Measurements from ENCODE around the gene RDH8.

The RDH8 gene

DNA sequence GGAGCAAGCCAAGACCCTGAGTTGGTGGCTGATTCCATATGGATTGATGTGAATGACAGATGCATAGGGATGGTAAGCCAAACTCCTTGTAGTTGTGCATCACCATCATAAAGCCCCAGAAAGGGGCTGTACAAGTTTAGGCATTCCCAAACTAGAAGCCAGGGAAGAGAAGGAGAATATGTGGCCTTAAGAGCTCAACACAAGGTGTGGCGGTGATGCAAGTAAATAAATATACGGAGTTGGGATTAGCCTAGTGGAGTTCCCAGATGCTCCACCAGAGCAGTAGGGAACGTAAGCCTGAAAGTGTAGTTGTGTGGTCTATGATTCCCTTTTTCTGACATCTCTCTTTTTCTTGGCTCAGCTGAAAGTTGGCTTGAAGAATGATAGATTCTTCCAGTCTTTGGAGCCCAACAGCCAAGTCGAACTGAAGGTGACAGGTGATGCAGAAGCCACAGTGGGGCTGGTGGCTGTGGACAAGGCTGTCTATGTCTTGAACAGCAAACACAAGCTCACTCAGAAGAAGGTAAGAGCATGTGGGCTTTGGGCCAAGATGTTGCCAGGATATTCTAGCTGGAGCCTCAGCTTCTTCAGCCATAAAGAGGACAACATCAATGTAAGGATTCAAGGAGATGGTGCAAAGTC is 30.1 kb downstream of the RDH8 start:
- no peak for DNase-seq

- DNase-seq, result no peak
These were observed 31.1 kb downstream of the RDH8 start for GRCh38 chr19:10044390-10044789.

DNA sequence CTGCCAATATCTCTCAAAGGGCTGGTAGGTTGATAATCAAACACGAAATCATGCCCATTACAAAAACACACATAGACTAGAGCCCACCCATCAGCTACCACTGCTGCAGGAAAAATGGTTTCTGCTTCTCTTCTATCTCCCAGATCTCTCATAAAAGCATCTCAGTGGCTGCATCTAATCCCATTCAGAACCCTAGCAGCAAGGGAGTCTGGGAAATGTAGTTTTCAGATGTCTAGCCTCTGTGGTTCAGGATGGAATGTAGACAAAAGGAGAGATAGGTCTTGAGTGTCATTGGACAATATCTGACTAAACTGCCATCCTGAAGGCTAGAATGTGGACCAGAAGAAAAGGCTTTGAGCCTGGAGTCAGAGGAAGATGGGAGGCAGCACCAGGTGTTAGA is 32.1 kb downstream of the RDH8 start:
- DNase-seq, result no peak

DNA sequence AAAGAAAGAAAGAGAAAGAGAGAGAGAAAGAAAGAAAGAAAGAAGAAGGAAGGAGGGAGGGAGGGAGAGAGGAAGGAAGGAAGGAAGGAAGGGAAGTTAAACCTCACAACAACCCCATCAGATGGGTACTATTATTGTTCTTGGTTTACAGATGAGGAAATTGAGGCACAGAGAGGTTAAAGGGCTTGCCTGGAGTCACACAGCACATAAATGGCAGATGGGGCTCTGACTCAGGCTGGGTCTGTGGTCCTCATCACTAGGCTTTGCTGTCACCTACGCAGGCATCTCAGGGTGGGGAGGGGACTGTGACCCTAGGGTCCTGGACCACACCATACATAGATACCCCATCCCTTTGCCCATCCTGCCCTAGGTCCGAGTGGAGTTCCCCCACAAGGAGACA is 36.3 kb downstream of the RDH8 start:
- DNase-seq, result no peak

DNA sequence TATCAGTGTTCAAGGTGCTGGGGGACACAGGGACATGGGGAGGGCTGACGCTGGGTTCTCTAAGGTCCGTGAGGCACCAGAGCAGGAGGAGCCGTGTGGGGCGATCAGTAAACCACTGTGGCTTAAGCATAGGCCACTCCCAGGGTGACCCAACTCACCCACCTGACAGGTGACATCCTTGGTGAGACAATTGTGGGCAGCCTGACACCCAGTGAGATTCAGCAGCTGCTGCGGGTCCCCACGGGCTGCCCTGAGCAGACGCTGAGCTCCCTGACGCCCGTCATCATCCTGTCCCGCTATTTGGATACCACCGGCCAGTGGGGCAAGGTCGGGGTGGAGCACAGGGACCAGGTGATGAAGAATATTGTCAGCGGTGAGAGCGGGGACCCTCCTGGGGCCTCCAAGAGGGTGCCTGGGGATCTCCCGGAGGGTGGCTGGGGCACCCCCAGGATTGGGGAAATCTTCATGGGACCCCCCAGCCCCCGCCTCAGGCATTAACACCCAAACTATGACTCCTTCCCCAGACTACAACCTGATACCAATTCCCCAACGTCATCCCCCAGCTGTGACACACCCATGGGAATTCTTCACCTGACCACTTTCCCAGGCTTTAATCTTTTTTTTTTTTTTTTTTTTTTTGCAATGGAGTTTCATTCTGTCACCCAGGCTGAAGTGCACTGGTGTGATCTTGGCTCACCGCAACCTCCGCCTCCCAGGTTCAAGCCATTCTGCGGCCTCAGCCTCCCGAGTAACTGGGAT is 39.5 kb downstream of the RDH8 start:
- no peak for DNase-seq

- no peak for DNase-seq
These were observed 48.5 kb downstream of the RDH8 start for GRCh38 chr19:10061717-10062310.

DNA sequence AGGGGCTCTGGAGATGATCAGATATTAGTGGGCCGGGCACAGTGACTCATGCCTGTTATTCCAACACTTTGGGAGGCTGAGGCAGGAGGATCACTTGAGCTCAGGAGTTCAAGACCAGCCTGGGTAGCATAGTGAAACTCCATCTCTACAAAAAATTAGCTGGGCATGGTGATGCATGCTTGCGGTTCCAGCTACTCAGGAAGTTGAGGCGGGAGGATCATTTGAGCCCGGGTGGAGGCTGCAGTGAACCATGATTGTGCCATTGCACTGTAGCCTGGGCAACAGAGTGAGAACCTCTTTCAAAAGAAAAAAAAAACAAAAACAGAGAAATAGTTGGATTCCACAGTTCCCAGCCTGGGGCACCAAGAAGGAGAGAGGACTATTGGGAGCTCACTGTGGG is 54.9 kb downstream of the RDH8 start:
- DNase-seq, result no peak

DNA sequence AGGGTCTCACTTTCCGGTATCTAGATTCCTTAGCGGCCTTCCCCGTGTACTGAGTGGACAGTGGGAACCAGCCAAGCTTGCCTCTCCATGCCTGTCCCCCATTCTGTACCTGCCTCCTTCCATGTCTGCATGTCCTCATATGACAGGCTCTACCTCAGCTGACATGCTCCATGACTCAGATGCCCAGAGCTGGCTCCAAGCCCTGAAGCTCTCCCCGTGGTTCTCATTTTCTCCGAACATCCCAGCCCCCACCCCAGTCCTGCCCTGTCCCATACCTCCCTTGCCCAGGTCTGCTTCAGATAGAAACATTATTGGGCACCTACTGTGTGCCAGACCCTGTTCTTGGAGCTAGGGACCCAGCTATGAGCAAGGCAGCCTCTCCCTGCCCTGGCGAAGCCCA is 55.8 kb downstream of the RDH8 start:
- DNase-seq, result no peak

DNA sequence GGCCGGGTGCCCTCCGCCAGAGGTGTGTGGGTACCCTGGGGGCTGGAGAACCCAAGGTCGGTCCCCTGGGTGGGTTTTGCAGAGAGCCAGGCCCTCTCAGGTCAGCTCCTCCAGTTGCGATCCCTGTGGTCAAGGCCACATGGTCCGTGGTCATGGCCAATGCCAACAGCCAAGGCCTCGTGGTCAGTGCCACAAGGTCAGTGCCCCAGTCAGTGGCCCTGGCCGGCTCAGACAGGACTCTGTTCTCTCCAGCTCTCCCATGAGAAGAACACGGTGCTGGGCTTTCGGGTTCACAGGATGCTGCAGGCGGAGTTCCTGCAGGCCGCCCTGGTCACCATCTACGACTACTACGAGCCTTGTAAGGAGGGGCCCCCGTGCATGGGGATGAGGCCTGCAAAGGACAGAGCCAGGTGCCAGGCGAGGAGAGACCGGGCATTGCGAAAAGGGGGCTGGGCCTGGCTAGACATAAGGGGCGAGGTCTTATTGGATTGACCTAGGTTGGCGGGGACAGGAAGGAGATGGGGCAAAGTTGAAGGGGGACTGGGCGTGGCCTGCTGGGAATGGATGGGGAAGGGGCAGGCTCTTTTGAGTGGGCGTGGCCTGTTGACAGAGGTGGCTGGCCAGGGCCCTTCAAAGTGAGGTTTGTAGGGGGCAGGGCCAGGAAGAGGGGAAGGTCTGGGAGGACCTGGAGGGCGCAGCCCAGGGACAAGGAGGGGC is 57.6 kb downstream of the RDH8 start:
- DNase-seq, result no peak

Data from NCI-H526 treated with DMSO at 0.1 percent for 48 hours (cell line).